NCI-H2107 (cell line): ENCODE results near the gene APOE.
"Not testable (repeated sequence)": the region's sequence is repeated elsewhere in the genome, so short reads cannot be mapped to it uniquely, and the experiment has no call there.

Experiments
- DNase-seq: peaks from one replicate; lab custom pipeline; 2025; lab: John Stamatoyannopoulos, UW

APOE gene

DNA sequence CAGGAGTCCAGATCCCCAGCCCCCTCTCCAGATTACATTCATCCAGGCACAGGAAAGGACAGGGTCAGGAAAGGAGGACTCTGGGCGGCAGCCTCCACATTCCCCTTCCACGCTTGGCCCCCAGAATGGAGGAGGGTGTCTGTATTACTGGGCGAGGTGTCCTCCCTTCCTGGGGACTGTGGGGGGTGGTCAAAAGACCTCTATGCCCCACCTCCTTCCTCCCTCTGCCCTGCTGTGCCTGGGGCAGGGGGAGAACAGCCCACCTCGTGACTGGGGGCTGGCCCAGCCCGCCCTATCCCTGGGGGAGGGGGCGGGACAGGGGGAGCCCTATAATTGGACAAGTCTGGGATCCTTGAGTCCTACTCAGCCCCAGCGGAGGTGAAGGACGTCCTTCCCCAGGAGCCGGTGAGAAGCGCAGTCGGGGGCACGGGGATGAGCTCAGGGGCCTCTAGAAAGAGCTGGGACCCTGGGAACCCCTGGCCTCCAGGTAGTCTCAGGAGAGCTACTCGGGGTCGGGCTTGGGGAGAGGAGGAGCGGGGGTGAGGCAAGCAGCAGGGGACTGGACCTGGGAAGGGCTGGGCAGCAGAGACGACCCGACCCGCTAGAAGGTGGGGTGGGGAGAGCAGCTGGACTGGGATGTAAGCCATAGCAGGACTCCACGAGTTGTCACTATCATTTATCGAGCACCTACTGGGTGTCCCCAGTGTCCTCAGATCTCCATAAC, at the start of gene APOE:
Gene APOE (plus strand): TSS at position 360 of the 724 bp plus-strand sequence. CDS start 829 bp downstream, outside the sequence.
- no peak for DNase-seq

DNA sequence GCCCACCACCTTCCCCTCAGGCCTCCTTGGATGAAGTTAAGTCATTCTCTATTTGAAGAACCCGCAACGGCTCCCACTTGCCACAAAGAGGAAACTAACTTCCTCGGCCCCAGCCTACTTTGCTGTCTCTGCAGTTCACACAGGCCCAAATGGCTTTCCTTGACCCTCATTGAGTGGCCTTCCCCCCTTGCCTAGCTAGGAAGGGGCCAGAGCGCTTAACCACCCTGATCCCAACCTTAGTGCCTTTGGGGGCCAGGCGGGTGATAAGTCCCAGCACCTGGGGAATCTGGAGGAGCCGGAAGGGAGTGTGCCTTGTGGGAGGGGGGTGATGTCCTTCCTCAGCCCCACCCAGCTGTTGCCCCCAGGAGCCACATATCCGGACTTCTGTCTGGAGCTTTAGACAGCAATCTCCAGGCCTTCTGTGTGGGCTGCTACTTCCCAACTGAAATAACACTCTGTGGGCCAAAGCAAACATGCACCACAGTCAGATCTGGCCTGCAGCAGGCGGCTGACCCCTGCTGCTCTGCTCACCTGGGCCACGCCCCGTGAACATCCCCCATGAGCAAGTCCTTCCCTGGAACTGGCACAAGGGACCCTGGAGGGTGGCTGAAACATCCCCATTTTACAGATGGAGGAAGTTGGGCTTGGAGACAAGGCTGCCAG, 49.0 kb upstream of the APOE start:
- DNase-seq: no peak

DNA sequence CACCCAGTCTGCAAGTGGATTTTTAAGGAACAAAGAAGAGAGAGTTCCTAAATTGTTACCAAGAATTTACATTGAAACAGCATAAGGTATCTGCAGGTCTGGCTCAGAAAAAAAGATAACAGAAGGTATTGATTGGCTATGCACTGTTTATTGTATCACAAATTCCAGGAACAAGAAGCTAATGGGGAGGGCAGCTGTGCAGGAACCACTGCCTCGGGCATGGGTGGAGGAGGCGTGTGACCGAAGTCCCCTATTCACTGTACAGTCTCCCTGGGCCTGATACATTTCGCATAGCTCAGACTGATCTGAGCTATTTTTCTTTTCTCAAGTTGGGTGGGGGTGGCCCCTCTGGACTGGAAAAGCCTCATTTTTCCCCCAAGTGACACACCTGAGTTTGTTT, 47.8 kb upstream of the APOE start:
- DNase-seq: no peak

DNA sequence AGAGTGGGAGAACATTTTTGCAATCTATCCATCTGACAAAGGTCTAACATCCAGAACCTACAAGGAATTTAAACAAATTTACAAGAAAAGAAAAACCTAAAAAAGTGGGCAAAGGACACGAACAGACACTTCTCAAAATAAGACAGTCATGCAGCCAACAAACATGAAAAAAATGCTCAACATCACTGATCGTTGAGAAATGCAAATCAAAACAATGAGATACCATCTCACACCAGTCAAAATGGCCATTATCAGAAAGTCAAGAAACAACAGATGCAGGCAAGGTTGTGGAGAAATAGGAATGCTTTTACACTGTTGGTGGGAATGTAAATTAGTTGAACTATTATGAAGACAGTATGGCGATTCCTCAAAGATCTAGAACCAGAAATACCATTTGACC, 44.0 kb upstream of the APOE start:
- DNase-seq: not testable (repeated sequence)

DNA sequence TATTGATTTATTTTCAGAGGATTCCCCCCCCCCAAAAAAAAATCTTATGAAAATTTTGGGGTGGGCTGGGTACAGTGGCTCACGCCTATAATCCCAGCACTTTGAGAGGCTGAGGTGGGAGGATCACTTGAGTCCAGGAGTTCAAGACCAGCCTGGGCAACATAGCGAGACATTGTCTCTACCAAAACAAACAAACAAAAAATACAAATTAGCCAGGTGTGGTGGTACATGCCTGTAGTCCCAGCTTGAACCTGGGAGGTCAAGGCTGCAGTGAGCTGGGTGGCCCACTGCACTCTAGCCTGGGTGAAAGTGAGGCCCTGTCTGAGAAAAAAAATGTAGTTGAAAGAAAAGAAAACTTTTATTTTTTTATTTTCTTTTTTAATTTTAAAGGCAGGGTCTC, 41.6 kb upstream of the APOE start:
- DNase-seq: no peak

DNA sequence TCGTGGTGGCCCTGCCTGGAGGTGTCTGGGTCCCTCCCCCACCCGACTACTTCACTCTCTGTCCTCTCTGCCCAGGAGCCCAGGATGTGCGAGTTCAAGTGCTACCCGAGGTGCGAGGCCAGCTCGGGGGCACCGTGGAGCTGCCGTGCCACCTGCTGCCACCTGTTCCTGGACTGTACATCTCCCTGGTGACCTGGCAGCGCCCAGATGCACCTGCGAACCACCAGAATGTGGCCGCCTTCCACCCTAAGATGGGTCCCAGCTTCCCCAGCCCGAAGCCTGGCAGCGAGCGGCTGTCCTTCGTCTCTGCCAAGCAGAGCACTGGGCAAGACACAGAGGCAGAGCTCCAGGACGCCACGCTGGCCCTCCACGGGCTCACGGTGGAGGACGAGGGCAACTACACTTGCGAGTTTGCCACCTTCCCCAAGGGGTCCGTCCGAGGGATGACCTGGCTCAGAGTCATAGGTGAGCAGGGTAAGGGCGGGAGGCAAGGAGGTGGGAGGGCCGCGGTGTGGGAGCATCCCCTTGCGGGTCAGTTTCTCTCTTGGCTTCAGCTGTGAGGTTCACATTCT, 40.3 kb upstream of the APOE start:
- DNase-seq: no peak

DNA sequence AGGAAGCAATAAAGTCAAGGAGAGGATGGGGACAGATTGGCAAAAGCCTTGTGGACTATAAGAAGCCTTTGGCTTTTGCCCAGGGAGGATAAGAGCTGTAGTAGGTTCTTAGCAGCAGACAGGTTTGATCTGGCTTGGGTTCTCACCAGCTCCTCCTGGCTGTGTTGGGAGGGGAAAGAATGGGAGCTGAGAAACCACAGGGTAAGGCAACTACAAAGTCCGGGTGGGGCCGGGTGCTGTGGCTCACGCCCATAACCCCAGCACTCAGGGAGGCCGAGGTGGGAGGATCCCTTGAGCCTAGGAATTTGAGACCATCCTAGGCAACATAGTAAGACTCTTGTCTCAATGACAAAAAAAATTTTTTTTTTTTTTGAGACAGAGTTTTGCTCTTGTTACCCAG, 38.9 kb upstream of the APOE start:
- no peak for DNase-seq

DNA sequence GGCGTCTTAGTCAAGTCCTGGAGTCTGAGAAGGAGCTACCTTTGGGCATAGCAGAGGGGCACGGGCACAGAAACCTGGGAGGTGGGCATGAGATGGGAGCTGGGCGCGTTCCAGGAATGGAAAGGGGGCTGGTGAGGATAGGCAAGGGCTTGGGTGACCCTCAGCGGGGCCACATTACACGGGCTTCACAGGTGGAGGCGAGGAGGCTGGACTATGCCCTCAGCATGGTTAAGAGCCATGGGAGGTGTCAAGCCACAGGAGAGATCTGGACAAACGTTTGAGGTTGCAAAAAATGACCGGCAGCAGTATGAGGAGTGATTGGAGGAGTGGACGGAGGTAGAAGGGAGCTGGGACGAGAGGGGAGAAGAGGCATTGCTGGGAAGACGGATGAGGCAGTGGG, 38.0 kb upstream of the APOE start:
- DNase-seq: no peak

DNA sequence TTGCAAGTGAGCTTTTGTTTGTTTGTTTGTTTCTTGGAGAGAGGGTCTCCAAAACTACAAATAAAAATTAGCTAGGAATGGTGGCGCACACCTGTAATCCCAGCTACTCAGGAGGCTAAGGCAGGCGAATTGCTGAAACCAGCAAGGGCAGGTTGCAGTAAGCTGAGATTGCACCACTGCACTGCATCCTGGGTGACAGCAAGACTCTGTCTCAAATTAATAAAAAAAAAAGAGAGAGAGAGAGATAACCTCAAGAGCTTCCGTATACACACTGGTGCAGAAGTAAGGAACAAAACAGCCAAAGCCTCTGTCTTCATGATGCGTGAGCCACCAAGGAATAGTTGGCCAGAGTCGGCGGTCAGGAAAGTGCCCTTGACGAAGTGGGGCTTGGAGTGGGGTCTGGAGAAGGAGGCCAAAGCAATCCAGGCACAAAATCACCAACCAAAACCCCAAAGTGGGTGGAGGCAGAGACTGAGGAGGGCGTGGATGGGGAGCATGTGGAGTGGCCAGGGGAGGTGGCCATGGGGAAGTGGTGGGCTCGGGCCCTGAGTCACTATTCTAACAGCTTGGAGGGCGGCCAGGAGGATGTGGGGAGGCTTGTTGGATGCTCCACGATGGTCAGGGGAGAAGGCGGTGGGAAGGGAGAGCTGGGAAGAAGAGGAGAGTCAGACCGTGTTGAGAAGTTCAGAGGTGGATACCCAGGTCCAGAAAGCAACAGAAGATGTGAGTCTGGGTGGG, 35.7 kb upstream of the APOE start:
- DNase-seq: no peak

DNA sequence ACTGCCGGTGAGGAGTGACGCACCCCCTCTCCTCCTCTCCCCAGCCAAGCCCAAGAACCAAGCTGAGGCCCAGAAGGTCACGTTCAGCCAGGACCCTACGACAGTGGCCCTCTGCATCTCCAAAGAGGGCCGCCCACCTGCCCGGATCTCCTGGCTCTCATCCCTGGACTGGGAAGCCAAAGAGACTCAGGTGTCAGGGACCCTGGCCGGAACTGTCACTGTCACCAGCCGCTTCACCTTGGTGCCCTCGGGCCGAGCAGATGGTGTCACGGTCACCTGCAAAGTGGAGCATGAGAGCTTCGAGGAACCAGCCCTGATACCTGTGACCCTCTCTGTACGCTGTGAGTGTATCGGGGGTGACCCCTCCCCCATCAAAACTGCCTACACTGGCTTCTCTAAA, 33.8 kb upstream of the APOE start:
- DNase-seq: no peak

DNA sequence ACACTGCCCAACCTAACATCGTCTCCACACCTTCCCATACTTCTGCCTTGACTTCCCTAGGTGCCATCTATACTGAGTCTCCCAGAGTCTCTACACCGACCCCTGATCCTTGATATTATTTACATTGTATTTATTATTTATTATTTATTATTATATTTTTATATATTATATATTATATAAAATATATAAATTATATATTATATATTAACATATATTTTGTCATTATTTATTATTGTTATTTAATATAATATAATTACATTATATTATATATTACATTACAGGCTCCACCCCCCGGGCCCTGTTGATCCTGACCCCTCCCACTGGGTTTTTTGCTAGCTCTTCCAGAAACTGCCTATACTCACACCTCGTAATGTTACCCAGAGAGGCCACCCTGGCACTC, 32.9 kb upstream of the APOE start:
- DNase-seq: no peak

DNA sequence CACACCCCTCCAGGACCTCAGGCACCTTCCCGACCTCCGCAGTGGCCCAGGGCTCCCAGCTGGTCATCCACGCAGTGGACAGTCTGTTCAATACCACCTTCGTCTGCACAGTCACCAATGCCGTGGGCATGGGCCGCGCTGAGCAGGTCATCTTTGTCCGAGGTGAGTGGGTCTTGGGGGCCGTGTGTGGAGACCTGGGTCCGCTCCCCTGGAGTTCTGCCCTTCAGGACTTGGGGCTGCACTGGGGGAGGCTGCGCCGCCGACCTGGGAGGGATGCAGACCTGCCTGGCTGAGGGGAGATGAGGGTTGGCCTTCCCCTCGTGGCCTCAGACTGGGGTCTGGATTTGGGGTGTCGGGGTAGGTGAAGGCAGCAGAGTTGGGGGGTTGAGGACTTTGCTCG, 31.3 kb upstream of the APOE start:
- no peak for DNase-seq

DNA sequence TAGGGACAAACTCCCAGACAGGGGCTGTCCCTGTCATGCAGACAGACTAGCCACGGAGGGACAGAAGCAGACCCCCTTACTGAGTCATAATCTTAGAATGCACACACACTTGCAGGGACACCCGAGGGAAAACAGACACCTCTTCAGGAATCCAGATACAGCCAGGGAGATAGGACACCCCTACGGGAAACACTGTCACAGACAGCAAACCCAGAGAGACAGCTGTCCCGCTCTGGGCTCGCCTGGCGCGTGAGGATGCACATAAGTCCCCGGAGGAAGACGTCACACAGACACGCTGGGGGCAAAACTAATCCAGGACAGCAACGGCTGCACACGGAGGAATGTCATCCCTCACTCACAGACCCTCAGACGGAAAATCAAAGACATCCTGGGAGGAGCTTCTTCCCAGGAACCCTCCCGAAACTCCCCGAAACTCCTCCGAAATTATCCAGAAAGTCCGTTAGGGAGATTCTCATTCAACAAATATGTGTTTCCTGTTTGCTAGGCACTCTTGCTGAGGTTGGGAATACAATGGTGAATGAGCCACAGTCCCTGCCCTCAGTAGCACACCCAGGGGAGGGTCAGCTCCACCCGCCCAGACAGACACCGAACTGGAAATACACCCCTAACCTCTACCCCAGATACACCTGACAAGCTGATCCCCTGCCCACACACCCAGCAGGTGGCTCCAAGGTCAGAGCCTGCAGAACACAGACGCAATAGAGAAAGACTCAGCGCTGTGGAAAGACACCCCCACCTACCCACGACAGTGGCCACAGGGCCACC, 29.7 kb upstream of the APOE start:
- DNase-seq: no peak

DNA sequence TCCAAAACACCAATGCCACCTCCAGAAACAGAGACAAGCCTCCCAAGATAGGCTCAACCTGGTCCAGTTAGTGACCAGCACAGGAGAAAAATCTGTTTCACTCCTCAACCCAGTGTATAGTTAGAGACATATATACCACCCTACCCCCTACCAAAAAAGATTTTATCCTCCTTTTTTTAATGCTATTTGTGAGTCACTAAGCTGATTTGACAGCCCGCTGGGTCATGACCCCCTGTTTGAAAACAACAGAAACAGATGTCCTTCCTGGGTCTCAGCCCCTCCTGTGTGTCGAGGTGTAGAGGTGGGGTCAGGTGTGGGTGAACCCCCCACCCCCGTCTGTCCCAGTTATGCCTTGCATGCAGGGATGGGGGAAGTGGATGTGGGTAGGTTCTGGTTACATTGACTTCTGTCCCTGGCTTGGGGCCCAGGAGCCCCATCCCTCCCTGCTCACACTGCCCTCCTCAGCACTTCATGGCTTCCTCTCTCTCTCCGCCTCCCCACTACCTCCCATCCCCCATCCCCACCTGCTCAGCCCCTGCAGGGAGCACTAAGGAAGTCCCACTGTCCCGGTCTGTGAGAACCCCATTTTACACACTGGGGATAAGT, 28.6 kb upstream of the APOE start:
- peak; percentile 12 for DNase-seq

DNA sequence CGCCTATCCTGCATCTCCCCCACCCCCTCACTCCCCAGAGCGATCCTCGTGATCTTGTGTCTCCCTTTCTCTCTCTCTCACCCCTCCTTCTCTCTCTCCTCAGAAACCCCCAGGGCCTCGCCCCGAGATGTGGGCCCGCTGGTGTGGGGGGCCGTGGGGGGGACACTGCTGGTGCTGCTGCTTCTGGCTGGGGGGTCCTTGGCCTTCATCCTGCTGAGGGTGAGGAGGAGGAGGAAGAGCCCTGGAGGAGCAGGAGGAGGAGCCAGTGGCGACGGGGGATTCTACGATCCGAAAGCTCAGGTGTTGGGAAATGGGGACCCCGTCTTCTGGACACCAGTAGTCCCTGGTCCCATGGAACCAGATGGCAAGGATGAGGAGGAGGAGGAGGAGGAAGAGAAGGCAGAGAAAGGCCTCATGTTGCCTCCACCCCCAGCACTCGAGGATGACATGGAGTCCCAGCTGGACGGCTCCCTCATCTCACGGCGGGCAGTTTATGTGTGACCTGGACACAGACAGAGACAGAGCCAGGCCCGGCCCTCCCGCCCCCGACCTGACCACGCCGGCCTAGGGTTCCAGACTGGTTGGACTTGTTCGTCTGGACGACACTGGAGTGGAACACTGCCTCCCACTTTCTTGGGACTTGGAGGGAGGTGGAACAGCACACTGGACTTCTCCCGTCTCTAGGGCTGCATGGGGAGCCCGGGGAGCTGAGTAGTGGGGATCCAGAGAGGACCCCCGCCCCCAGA, 27.3 kb upstream of the APOE start:
- DNase-seq: no peak

DNA sequence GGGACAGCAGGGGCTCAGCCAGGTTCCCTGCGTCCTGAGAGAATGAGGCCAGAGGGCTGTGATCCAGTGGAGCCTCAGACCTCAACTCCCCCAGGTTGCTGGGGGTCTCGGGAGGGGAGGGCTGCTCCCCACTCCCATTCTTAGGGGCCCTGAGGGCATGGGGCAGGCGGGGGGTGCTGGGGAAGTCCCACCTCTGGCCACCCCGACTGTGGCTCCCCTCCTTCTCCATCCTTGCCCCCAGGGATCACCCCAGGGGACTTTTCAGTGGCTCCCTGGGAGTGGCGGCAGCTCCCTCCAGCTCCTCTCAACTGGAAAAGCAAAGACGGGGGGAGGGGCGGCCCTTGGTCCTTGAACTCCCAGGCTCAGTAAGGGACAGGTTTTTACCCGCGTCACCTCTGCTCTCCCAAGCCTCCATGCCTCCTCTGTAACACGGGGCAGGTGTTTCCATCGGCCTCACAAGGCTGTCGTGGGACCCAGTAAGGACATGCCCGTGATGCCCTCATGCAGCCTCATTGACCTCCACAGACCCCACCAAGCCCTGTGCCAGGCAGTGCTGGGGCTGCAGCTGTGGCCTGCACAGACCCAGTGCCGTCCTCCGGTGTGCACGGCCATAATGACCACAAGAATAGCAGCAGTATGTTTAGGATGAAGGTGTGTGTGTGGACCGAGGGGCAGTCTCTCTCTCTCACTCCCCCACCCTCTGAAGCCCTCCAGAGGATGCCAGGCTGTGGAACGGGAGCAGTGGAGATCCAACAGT, 26.1 kb upstream of the APOE start:
- DNase-seq: no peak

DNA sequence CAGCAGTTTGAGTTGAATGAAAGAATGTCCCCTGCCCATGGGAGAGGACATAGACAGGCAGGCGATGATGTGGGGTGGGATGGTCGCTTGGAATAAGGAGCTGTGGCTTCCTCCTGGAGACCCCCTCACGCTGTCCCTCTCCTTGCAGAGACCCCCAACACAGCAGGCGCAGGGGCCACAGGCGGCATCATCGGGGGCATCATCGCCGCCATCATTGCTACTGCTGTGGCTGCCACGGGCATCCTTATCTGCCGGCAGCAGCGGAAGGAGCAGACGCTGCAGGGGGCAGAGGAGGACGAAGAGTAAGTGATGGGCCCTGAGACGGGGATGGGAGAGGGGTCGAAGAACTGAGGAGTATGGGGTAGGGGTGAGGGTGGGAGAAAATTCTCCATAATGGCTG, 23.5 kb upstream of the APOE start:
- DNase-seq: no peak

DNA sequence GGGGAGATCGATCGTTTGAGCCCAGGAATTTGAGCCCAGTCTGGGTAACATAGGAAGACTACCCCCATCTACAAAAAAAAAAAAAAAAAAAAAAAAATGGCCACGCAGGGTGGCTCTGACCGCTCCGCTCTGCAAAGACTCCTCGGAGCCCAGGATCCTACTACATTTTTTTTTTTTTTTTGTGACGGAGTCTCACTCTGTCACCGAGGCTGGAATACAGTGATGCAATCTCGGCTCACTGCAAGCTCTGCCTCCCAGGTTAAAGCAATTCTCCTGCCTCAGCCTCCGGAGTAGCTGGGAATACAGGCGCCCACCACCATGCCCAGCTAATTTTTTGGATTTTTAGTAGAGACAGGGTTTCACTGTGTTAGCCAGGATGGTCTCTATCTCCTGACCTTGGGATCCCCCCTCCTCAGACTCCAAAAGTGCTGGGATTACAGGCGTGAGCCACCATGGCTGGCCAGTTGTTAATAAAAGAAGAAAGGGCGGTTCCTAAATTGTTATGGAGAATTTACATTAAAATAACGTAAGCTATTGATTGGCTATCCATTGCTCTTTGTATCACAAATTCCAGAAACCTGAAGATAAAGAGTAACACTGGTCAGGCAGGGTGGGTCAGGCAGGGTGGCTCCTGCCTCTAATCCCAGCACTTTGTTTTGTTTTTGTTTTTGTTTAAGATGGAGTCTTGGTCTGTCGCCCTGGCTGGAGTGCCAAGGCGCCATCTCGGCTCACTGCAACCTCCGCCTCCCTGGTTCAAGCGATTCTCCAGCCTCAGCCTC, 22.8 kb upstream of the APOE start:
- not testable (repeated sequence) for DNase-seq

DNA sequence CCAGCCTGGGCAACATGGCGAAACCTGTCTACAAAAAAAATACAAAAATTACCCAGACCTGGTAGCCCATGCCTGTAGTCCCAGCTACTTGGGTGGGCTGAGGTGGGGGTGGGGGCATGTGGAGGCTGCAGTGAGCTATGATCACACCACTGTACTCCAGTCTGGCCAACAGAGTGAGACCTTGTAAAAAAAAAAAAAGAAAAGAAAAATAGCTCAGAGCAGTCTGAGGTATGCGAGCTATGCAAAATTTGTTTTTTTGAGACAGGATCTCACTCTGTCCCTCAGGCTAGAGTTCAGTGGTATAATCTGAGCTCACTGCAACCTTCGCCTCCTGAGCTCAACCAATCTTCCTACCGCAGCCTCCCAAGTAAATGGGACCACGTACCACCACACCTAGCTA, 21.7 kb upstream of the APOE start:
- DNase-seq: no peak
